HG02870 (cell line): ENCODE measurements around the gene DOCK6.
"Not testable (repeated sequence)": the region's sequence is repeated elsewhere in the genome, so short reads cannot be mapped to it uniquely, and the experiment has no call there.

ENCODE experiments used
- ATAC-seq: cut with Tn5 transposase; IDR thresholded peaks from one replicate; pipeline ENCODE4 v1.9.1; 2021; ENCODE audit warnings: mild to moderate bottlenecking, moderate library complexity; ENCODE audit not compliant: unreplicated experiment

DOCK6 gene

GRCh38 chr19:11198175-11198534 lies 64.2 kb downstream of the DOCK6 start:
- no peak for ATAC-seq

- peak; percentile 66 for ATAC-seq
Observed at GRCh38 chr19:11197291-11198174, 64.8 kb downstream of the DOCK6 start, which contains the start of gene KANK2. Gene KANK2 (minus strand): TSS chr19:11197545. CDS start chr19:11194511, 3,034 bp downstream.

- no peak for ATAC-seq
Observed at GRCh38 chr19:11196406-11197287, 65.7 kb downstream of the DOCK6 start.

GRCh38 chr19:11195681-11196080 lies 66.6 kb downstream of the DOCK6 start:
- ATAC-seq: no peak

- no peak for ATAC-seq
Observed at GRCh38 chr19:11194656-11195558, 67.4 kb downstream of the DOCK6 start.

GRCh38 chr19:11194173-11194572 lies 68.2 kb downstream of the DOCK6 start:
- no peak for ATAC-seq

- no peak for ATAC-seq
Observed at GRCh38 chr19:11192957-11193939, 69.1 kb downstream of the DOCK6 start.

- ATAC-seq: no peak
Observed at GRCh38 chr19:11191934-11192333, 70.4 kb downstream of the DOCK6 start.

- ATAC-seq: no peak
Observed at GRCh38 chr19:11191273-11191755, 71.0 kb downstream of the DOCK6 start.

GRCh38 chr19:11190501-11190900 lies 71.8 kb downstream of the DOCK6 start:
- ATAC-seq: no peak

GRCh38 chr19:11187441-11187840 lies 74.9 kb downstream of the DOCK6 start:
- ATAC-seq: no peak

GRCh38 chr19:11182994-11183393 lies 79.3 kb downstream of the DOCK6 start:
- ATAC-seq: no peak

- no peak for ATAC-seq
Observed at GRCh38 chr19:11181488-11181887, 80.8 kb downstream of the DOCK6 start.

- ATAC-seq: not testable (repeated sequence)
Observed at GRCh38 chr19:11180975-11181374, 81.3 kb downstream of the DOCK6 start.

GRCh38 chr19:11180346-11180745 lies 82.0 kb downstream of the DOCK6 start:
- ATAC-seq: no peak

- no peak for ATAC-seq
Observed at GRCh38 chr19:11179716-11180297, 82.5 kb downstream of the DOCK6 start.

GRCh38 chr19:11179145-11179465 lies 83.2 kb downstream of the DOCK6 start:
- ATAC-seq: not testable (repeated sequence)

- no peak for ATAC-seq
Observed at GRCh38 chr19:11177592-11177991, 84.7 kb downstream of the DOCK6 start.
